GDM1 (cell line): ENCODE results near the gene KCNB1.

Source experiments
- DNase-seq: peaks from one replicate; lab custom pipeline; 2025; lab: John Stamatoyannopoulos, UW

KCNB1 gene

GRCh38 chr20:49482621-49483017, at the start of gene KCNB1:
Gene KCNB1, minus strand, starts transcription at chr20:49482668. Its CDS starts 188 bp downstream, at chr20:49482480.
- DNase-seq, result no peak

- DNase-seq, result no peak
These were observed 47.0 kb upstream of the KCNB1 start for GRCh38 chr20:49529470-49529869.

GRCh38 chr20:49526568-49526967, 44.1 kb upstream of the KCNB1 start:
- DNase-seq, result no peak

- no peak for DNase-seq
These were observed 43.6 kb upstream of the KCNB1 start for GRCh38 chr20:49526056-49526455.

- DNase-seq, result no peak
These were observed 41.4 kb upstream of the KCNB1 start for GRCh38 chr20:49523767-49524360.

- no peak for DNase-seq
These were observed 38.9 kb upstream of the KCNB1 start for GRCh38 chr20:49521356-49521755.

GRCh38 chr20:49519777-49520359, 37.4 kb upstream of the KCNB1 start:
- no peak for DNase-seq

GRCh38 chr20:49519212-49519712, 36.8 kb upstream of the KCNB1 start:
- no peak for DNase-seq

- no peak for DNase-seq
These were observed 36.1 kb upstream of the KCNB1 start for GRCh38 chr20:49518576-49518975.

GRCh38 chr20:49517805-49518100, 35.3 kb upstream of the KCNB1 start:
- DNase-seq, result no peak

GRCh38 chr20:49516916-49517804, 34.7 kb upstream of the KCNB1 start:
- DNase-seq, result no peak

- no peak for DNase-seq
These were observed 33.1 kb upstream of the KCNB1 start for GRCh38 chr20:49515586-49515985.

- no peak for DNase-seq
These were observed 31.0 kb upstream of the KCNB1 start for GRCh38 chr20:49513517-49513916.

- DNase-seq, result no peak
These were observed 30.5 kb upstream of the KCNB1 start for GRCh38 chr20:49513009-49513408.

- DNase-seq, result no peak
These were observed 29.5 kb upstream of the KCNB1 start for GRCh38 chr20:49511788-49512525.

- no peak for DNase-seq
These were observed 28.2 kb upstream of the KCNB1 start for GRCh38 chr20:49510562-49511122.

GRCh38 chr20:49508435-49509199, 26.1 kb upstream of the KCNB1 start:
- peak; percentile 6 for DNase-seq

- DNase-seq, result no peak
These were observed 25.4 kb upstream of the KCNB1 start for GRCh38 chr20:49507741-49508434.

- no peak for DNase-seq
These were observed 23.1 kb upstream of the KCNB1 start for GRCh38 chr20:49505518-49505917.

GRCh38 chr20:49503176-49503575, 20.7 kb upstream of the KCNB1 start:
- DNase-seq, result no peak

- DNase-seq, result no peak
These were observed 19.4 kb upstream of the KCNB1 start for GRCh38 chr20:49501917-49502316.
